OCI-LY1 (cell line): ENCODE results near the gene PCSK4.

Experiments
- H2AFZ ChIP-seq: fragments of 200-600 bp; sonication (generic), shearing (Covaris generic); 2 replicates; pipeline ENCODE4 v1.6.0; 2014; ENCODE audit warnings: antibody characterized with exemption, mild to moderate bottlenecking, low read length
- H3F3A ChIP-seq: fragments of 200-600 bp; sonication (generic), shearing (Covaris generic); 2 replicates; pipeline ENCODE4 v1.6.0; 2014; ENCODE audit warnings: mild to moderate bottlenecking, antibody characterized with exemption, low read length, moderate library complexity; ENCODE audit not compliant: insufficient read depth
- H3K27ac ChIP-seq: fragments of 200-600 bp; sonication (generic); 2 replicates; pipeline ENCODE4 v1.5.1; 2014; ENCODE audit warnings: low read length, mixed run types, mild to moderate bottlenecking, low read depth; ENCODE audit not compliant: poor library complexity, severe bottlenecking
- H3K27me3 ChIP-seq: fragments of 200-600 bp; sonication (generic); 2 replicates; pipeline ENCODE4 v1.6.0; 2014; ENCODE audit warnings: antibody characterized with exemption, mild to moderate bottlenecking, low read length, moderate library complexity; ENCODE audit not compliant: insufficient read depth
- H3K36me3 ChIP-seq: fragments of 200-600 bp; sonication (generic); 2 replicates; pipeline ENCODE4 v1.6.1; 2014; ENCODE audit warnings: mild to moderate bottlenecking, antibody characterized with exemption, low read length, moderate library complexity, mixed read lengths; ENCODE audit not compliant: insufficient read depth
- H3K4me1 ChIP-seq: fragments of 200-600 bp; sonication (generic); 2 replicates; pipeline ENCODE4 v1.5.1; 2014; ENCODE audit warnings: mild to moderate bottlenecking, low read length, moderate library complexity; ENCODE audit not compliant: insufficient read depth, severe bottlenecking
- H3K4me2 ChIP-seq: fragments of 200-600 bp; sonication (generic), shearing (Covaris generic); 2 replicates; pipeline ENCODE4 v1.6.1; 2014; ENCODE audit warnings: low read length
- H3K4me3 ChIP-seq: fragments of 200-600 bp; sonication (generic); 2 replicates; pipeline ENCODE4 v1.5.1; 2014; ENCODE audit warnings: low read length, low read depth, mild to moderate bottlenecking, mixed read lengths; ENCODE audit not compliant: poor library complexity, severe bottlenecking
- H3K79me2 ChIP-seq: fragments of 200-600 bp; shearing (Covaris generic); 2 replicates; pipeline ENCODE4 v1.6.1; 2016; ENCODE audit warnings: mixed run types, low read length, mixed read lengths; ENCODE audit not compliant: insufficient read depth
- H3K9ac ChIP-seq: fragments of 200-600 bp; sonication (generic), shearing (Covaris generic); 2 replicates; pipeline ENCODE4 v1.6.1; 2014; ENCODE audit warnings: mild to moderate bottlenecking, low read length, mixed read lengths
- H3K9me2 ChIP-seq: fragments of 200-600 bp; sonication (generic), shearing (Covaris generic); 2 replicates; pipeline ENCODE4 v1.6.1; 2014; ENCODE audit warnings: low read depth, mild to moderate bottlenecking, low read length, mixed read lengths
- H3K9me3 ChIP-seq: fragments of 200-600 bp; shearing (Covaris generic); 2 replicates; pipeline ENCODE4 v1.6.1; 2014; ENCODE audit warnings: low read length, mixed read lengths
- H4K20me1 ChIP-seq: fragments of 200-600 bp; sonication (generic), shearing (Covaris generic); 2 replicates; pipeline ENCODE4 v1.6.0; 2016; ENCODE audit warnings: mild to moderate bottlenecking, low read length; ENCODE audit not compliant: insufficient read depth
- CTCF ChIP-seq: fragments of 200-600 bp; sonication (generic), shearing (Covaris generic); IDR thresholded peaks from 2 replicates; pipeline ENCODE4 v1.5.1; 2017; ENCODE audit warnings: mild to moderate bottlenecking, antibody characterized with exemption, low read length, moderate library complexity, mixed read lengths
- EZH2 ChIP-seq: fragments of 200-600 bp; sonication (generic), shearing (Covaris generic); IDR thresholded peaks from 2 replicates; pipeline ENCODE4 v1.8.0; 2017; ENCODE audit warnings: borderline replicate concordance, mixed run types, mild to moderate bottlenecking, antibody characterized with exemption, low read length, moderate library complexity, mixed read lengths

PCSK4 gene

DNA sequence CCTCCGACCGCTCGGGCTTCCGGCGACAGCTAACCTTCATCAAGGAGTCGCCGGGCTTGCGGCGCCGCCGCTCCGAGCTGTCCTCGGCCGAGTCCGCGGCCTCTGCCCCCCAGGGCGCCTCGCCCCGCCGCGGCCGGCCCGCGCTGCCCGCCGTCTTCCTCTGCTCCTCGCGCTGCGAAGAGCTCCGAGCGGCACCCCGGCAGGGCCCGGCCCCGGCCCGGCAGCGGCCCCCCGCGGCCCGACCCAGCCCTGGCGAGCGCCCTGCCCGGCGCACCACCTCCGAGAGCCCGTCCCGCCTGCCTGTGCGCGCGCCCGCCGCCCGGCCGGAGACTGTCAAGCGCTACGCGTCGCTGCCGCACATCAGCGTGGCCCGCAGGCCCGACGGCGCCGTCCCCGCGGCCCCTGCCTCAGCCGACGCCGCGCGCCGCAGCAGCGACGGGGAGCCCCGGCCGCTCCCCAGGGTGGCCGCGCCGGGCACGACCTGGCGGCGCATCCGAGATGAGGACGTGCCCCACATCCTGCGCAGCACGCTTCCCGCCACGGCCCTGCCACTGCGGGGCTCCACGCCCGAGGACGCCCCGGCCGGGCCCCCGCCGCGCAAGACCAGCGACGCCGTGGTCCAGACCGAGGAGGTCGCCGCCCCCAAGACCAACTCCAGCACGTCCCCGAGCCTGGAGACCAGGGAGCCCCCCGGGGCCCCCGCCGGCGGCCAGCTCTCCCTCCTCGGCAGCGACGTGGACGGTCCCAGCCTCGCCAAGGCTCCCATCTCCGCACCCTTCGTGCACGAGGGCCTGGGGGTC lies 20.7 kb downstream of the PCSK4 start:
- Histone ChIP-seq H3K27ac (no peak overlapping the region), H3K9me3 (no peaks in the 10 kb centered on the region), H3K27me3 (peaks cover 22% of the 10 kb centered on the region; the same call in 1 of the 2 replicates), H3K4me2 (no peak overlapping the region), H2AFZ (no peak overlapping the region), H4K20me1 (no peaks in the 10 kb centered on the region), H3K4me1 (peaks cover 11% of the 10 kb centered on the region), H3F3A (no peaks in the 10 kb centered on the region), H3K36me3 (no peaks in the 10 kb centered on the region), H3K9me2 (no peaks in the 10 kb centered on the region), H3K79me2 (no peaks in the 10 kb centered on the region), H3K9ac (no peak overlapping the region), H3K4me3 (no peak overlapping the region)
- TF ChIP-seq CTCF (no peak), EZH2 (no peak)

- Histone ChIP-seq H3K36me3 (no peaks in the 10 kb centered on the region), H2AFZ (no peak overlapping the region), H3K4me3 (no peak overlapping the region), H3K4me1 (peaks cover 11% of the 10 kb centered on the region), H3K9me2 (no peaks in the 10 kb centered on the region), H3F3A (no peaks in the 10 kb centered on the region), H3K9ac (no peak overlapping the region), H3K27me3 (peaks cover 22% of the 10 kb centered on the region; the same call in 1 of the 2 replicates), H3K9me3 (no peaks in the 10 kb centered on the region), H3K4me2 (no peak overlapping the region), H3K27ac (no peak overlapping the region), H3K79me2 (no peaks in the 10 kb centered on the region), H4K20me1 (no peaks in the 10 kb centered on the region)
- TF ChIP-seq EZH2: no peak
- TF ChIP-seq CTCF: no peak
Observed at GRCh38 chr19:1468821-1469254, 21.3 kb downstream of the PCSK4 start.

GRCh38 chr19:1468274-1468820 lies 21.8 kb downstream of the PCSK4 start:
- no peak overlapping the region for H3K9ac ChIP-seq
- no peak overlapping the region for H2AFZ ChIP-seq
- no peak overlapping the region for H3K27ac ChIP-seq
- no peaks in the 10 kb centered on the region for H3F3A ChIP-seq
- peaks cover 20% of the 10 kb centered on the region; the same call in 1 of the 2 replicates for H3K27me3 ChIP-seq
- H3K4me3 ChIP-seq: no peak overlapping the region
- H3K79me2 ChIP-seq: no peaks in the 10 kb centered on the region
- no peak for TF ChIP-seq EZH2
- no peak for TF ChIP-seq CTCF
- no peaks in the 10 kb centered on the region for H3K36me3 ChIP-seq
- no peaks in the 10 kb centered on the region for H3K9me2 ChIP-seq
- H3K9me3 ChIP-seq: no peaks in the 10 kb centered on the region
- H3K4me1 ChIP-seq: peaks cover 11% of the 10 kb centered on the region
- no peak overlapping the region for H3K4me2 ChIP-seq
- H4K20me1 ChIP-seq: no peaks in the 10 kb centered on the region
